Measurements from ENCODE around the gene ERG. TPM values are rescaled to one million over a fixed set of nuclear protein-coding genes. Genes with fewer than 3 reads are reported as not detected.

ERG gene
- total and polyA plus RNA-seq, 2 experiments from 2014 or later, result 0.14 to 0.44 TPM

DNA sequence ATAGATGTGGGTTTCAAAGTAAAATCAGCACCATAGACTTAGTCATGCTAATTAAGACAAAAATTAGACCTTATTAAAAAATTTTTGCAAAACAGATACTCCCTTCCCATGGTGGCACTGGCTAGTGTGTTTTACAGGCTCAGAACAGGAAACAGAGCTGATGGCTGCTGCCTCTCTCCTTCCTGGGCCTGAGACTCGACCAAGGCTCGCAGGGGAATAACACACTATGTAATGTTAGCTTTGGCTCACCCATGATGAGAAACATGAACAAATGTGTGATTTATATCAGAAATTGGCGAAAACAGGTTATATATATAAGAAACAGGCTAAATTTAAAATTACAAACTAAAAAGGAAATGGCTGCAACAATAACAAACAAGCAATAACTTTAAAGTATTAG lies 50.7 kb downstream of the ERG start (continued):
- TF ChIP-seq, protein P1, sequence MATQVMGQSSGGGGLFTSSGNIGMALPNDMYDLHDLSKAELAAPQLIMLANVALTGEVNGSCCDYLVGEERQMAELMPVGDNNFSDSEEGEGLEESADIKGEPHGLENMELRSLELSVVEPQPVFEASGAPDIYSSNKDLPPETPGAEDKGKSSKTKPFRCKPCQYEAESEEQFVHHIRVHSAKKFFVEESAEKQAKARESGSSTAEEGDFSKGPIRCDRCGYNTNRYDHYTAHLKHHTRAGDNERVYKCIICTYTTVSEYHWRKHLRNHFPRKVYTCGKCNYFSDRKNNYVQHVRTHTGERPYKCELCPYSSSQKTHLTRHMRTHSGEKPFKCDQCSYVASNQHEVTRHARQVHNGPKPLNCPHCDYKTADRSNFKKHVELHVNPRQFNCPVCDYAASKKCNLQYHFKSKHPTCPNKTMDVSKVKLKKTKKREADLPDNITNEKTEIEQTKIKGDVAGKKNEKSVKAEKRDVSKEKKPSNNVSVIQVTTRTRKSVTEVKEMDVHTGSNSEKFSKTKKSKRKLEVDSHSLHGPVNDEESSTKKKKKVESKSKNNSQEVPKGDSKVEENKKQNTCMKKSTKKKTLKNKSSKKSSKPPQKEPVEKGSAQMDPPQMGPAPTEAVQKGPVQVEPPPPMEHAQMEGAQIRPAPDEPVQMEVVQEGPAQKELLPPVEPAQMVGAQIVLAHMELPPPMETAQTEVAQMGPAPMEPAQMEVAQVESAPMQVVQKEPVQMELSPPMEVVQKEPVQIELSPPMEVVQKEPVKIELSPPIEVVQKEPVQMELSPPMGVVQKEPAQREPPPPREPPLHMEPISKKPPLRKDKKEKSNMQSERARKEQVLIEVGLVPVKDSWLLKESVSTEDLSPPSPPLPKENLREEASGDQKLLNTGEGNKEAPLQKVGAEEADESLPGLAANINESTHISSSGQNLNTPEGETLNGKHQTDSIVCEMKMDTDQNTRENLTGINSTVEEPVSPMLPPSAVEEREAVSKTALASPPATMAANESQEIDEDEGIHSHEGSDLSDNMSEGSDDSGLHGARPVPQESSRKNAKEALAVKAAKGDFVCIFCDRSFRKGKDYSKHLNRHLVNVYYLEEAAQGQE (IDR thresholded peaks at IDR 0.05; ENCODE audit: unreplicated experiment), result no peak
- TF ChIP-seq POLR2AphosphoS5 (IDR thresholded peaks at IDR 0.05; ENCODE audit: low read depth) (no peak), JUNB (IDR thresholded peaks at IDR 0.05; ENCODE audit: unreplicated experiment) (no peak), ZNF114 (CRISPR knock-in tag; IDR thresholded peaks at IDR 0.05) (no peak), ZNF331 (CRISPR knock-in tag; IDR thresholded peaks at IDR 0.05; ENCODE audit: low read depth) (no peak)

DNA sequence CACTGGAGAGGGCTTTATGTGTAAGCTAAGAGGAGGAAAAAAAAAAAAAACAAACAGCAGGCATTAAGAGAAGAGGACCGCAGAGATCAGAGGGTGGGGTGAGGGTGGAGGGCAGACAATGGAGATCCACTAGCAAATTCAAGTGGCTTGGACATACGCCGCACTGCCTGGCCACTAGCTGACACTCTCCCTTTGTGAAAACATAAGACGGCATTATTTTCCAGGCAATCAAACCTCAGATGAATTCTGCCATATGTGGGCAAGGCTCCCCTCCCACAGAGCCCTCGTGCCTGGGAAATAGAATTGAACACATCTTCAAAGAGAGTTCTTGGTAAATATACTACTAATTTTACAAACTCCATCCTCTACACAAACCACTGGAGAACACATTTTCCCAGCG lies 53.6 kb downstream of the ERG start:
- Histone ChIP-seq H2AFZ (no peak overlapping the region), H4K20me1 (replicated peaks; ENCODE audit: insufficient read depth) (no peaks in the 10 kb centered on the region), H3K4me1 (ENCODE audit: insufficient read depth) (no peaks in the 10 kb centered on the region), H3K27ac (ENCODE audit: low read depth) (no peak overlapping the region), H3K9me2 (ENCODE audit: insufficient read depth) (no peaks in the 10 kb centered on the region), H3K79me2 (replicated peaks; ENCODE audit: insufficient read depth) (no peaks in the 10 kb centered on the region), H3F3A (replicated peaks; ENCODE audit: low read depth) (no peaks in the 10 kb centered on the region), H3K4me3 (no peak overlapping the region), H3K27me3 (ENCODE audit: insufficient read depth) (peaks cover 15% of the 10 kb centered on the region; the same call in 1 of the 2 replicates), H3K36me3 (ENCODE audit: insufficient read depth) (no peaks in the 10 kb centered on the region), H3K4me2 (no peak overlapping the region)
- peaks cover 35% of the 10 kb centered on the region for H3K27me3 Mint-ChIP-seq (ENCODE audit: insufficient read depth, low read depth, poor library complexity)
- ATAC-seq (no peak), DNase-seq (ENCODE audit: low spot score) (no peak)
- H3K4me1 Mint-ChIP-seq, result peaks cover 18% of the 10 kb centered on the region
- H3K36me3 Mint-ChIP-seq (ENCODE audit: low read depth), result no peaks in the 10 kb centered on the region
- no peak overlapping the region for H3K27ac Mint-ChIP-seq
- no peaks in the 10 kb centered on the region for H3K9me3 Mint-ChIP-seq
- no peak for TF ChIP-seq CREB1 (CRISPR knock-in tag; IDR thresholded peaks at IDR 0.05; ENCODE audit: low read depth)
- no peak for TF ChIP-seq ZNF331 (CRISPR knock-in tag; IDR thresholded peaks at IDR 0.05; ENCODE audit: low read depth)
- TF ChIP-seq, protein P2, sequence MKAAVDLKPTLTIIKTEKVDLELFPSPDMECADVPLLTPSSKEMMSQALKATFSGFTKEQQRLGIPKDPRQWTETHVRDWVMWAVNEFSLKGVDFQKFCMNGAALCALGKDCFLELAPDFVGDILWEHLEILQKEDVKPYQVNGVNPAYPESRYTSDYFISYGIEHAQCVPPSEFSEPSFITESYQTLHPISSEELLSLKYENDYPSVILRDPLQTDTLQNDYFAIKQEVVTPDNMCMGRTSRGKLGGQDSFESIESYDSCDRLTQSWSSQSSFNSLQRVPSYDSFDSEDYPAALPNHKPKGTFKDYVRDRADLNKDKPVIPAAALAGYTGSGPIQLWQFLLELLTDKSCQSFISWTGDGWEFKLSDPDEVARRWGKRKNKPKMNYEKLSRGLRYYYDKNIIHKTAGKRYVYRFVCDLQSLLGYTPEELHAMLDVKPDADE (IDR thresholded peaks at IDR 0.05), result no peak
- no peak for TF ChIP-seq EZH2 (IDR thresholded peaks at IDR 0.05; ENCODE audit: low read depth, unreplicated experiment)
- TF ChIP-seq CTCF (conservative IDR thresholded peaks at IDR 0.05; ENCODE audit: low read depth in 2 of 2), result no peak
- TF ChIP-seq NANOG (IDR thresholded peaks at IDR 0.05; ENCODE audit: borderline replicate concordance), result no peak
- no peak for TF ChIP-seq ZNF462 (CRISPR knock-in tag; IDR thresholded peaks at IDR 0.05)
- H3K4me3 Mint-ChIP-seq, result no peak overlapping the region
